Left lung (tissue), 10 donors: Measurements from ENCODE around the gene GGT6. TPM values are rescaled to one million over a fixed set of nuclear protein-coding genes. Genes with fewer than 3 reads are reported as not detected.

ENCODE experiments used
- ATAC-seq: fragments of 200-7000 bp; cut with Tn5 transposase; one replicate; pipeline ENCODE4 v1.9.1; 2020; ENCODE audit warnings: moderate library complexity
- DNase-seq, 4 donors: peaks; one replicate each; pipeline ENCODE4 v3.0.0-alpha.2; 2013 to 2020
- H3K27ac ChIP-seq, 2 donors: fragments of 200-600 bp; sonication (generic) in 1 of 2; one replicate each; pipeline versions ENCODE4 v1.5.0 to v1.8.0; 2020 to 2021
- H3K27me3 ChIP-seq, 2 donors: fragments of 200-600 bp; sonication (generic) in 1 of 2; one replicate each; pipeline versions ENCODE4 v1.5.0 to v1.8.0; 2020 to 2021
- H3K36me3 ChIP-seq, 2 donors: fragments of 200-600 bp; sonication (generic) in 1 of 2; one replicate each; pipeline versions ENCODE4 v1.5.0 to v1.8.0; 2020 to 2021
- H3K4me1 ChIP-seq, 2 donors: fragments of 200-600 bp; one replicate each; pipeline ENCODE4 v1.8.0; 2021
- H3K4me3 ChIP-seq, 2 donors: fragments of 200-600 bp; sonication (generic) in 1 of 2; one replicate each; pipeline versions ENCODE4 v1.5.0 to v1.8.0; 2020 to 2021; ENCODE audit warnings: mild to moderate bottlenecking in 1 of 2
- H3K9me3 ChIP-seq, 2 donors: fragments of 200-600 bp; sonication (generic) in 1 of 2; one replicate each; pipeline versions ENCODE4 v1.5.0 to v1.8.0; 2020 to 2021
- intact Hi-C, 2 donors: fragments of 100-400 bp; cut with DNase I; formaldehyde crosslinking; loops; one replicate each; pipeline versions ENCODE4 v1.11.2 to v1.14.2; 2022
- polyA plus RNA-seq, 6 donors: library from polyadenylated mRNA; unstranded; fragments of 120-200 nt; gene quantifications; one replicate each; pipeline ENCODE4 v1.2.1, GENCODE V29; 2013; ENCODE audit not compliant: insufficient read length in 6 of 6
- total RNA-seq, 2 donors: library from RNA; stranded (reverse); fragmentation: NEBNext Ultra II Directional; extraction: Animal tissue kit (Norgen Biotek cat#: 25700); gene quantifications; one replicate each; pipeline ENCODE4 v1.2.1, GENCODE V29; 2021
- TF ChIP-seq, protein P1 (sequence below), 2 donors: fragments of 200-600 bp; sonication (generic) in 1 of 2; IDR thresholded peaks; one replicate each; pipeline versions ENCODE4 v1.5.0 to v1.8.0; 2021; ENCODE audit warnings: antibody characterized with exemption in 2 of 2
- donor health status: DM: no; HTN: yes; CAD: no.
- donor health status: DM: no; HTN: no; CAD: no.

GGT6 gene
- total and polyA plus RNA-seq, 8 donors: 1.8 to 17.4 (median 6.4) TPM

DNA sequence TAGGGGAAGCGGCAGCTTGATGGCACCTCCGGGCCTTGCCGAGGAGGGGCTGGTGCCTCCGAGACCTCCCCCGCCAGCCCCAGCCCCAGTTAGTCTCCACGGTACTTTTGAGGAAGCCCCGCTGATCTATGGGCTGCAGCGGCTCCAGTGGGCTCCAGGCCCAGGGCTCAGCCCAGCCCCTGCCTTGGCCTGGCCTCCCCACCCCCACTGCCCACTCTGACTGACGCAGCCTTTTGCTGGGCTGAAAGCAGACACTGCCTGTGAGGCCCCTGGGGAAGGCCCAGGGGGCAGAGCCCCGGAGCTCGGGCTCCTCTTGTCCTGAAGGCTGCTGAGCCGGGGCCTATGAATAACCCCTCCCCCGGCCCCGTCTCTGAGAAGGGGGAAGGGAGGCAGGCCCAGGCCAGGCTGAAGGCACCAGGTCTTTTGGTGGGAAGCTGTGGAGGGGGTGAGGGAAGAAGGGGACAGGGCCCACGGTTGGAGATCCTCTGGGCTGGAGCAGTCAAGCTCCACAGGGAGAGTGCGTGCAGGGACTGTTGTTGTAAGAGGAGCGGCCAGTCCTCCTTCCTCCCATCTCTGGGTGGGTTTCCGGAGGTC lies 16.4 kb upstream of the GGT6 start:
- Histone ChIP-seq H3K9me3 (no peaks in the 10 kb centered on the region), H3K36me3 (no peaks in the 10 kb centered on the region), H3K27me3 (peaks cover 0 to 4% of the 10 kb centered on the region in 2 donors), H3K27ac (no peak overlapping the region), H3K4me1 (no peaks in the 10 kb centered on the region), H3K4me3 (no peak overlapping the region)
- DNase-seq (peak in 1 of 4 donors; percentile 86), ATAC-seq (no peak)
- intact Hi-C loops: no loop called here
- TF ChIP-seq, protein P1, sequence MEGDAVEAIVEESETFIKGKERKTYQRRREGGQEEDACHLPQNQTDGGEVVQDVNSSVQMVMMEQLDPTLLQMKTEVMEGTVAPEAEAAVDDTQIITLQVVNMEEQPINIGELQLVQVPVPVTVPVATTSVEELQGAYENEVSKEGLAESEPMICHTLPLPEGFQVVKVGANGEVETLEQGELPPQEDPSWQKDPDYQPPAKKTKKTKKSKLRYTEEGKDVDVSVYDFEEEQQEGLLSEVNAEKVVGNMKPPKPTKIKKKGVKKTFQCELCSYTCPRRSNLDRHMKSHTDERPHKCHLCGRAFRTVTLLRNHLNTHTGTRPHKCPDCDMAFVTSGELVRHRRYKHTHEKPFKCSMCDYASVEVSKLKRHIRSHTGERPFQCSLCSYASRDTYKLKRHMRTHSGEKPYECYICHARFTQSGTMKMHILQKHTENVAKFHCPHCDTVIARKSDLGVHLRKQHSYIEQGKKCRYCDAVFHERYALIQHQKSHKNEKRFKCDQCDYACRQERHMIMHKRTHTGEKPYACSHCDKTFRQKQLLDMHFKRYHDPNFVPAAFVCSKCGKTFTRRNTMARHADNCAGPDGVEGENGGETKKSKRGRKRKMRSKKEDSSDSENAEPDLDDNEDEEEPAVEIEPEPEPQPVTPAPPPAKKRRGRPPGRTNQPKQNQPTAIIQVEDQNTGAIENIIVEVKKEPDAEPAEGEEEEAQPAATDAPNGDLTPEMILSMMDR (IDR thresholded peaks at IDR 0.05): no peak

DNA sequence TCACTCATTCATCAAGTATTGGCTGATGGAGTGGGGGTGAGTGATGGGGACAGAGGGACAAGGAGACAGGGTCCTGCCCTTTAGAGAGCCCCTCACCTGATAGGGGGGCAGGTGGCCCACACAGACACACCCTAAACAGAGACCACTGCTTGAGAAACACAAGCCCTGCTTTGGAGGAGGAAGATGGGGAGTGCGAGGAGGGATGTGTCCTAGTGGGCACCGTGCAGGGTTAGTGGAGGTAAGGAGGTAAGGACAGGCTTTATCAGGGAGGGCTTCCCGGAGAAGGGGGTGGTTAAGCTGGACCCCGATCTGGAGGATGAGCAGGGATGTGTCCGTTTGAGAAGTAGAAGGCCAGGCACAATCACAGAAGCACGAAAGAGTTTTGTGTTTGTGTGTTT lies 15.8 kb upstream of the GGT6 start:
- Histone ChIP-seq H3K27ac (no peak overlapping the region), H3K4me3 (no peak overlapping the region), H3K9me3 (no peaks in the 10 kb centered on the region), H3K4me1 (no peaks in the 10 kb centered on the region), H3K36me3 (no peaks in the 10 kb centered on the region), H3K27me3 (no peaks in the 10 kb centered on the region)
- TF ChIP-seq, protein P1 (IDR thresholded peaks at IDR 0.05): no peak
- DNase-seq (no peak), ATAC-seq (no peak)
- intact Hi-C loops: no loop called here

DNA sequence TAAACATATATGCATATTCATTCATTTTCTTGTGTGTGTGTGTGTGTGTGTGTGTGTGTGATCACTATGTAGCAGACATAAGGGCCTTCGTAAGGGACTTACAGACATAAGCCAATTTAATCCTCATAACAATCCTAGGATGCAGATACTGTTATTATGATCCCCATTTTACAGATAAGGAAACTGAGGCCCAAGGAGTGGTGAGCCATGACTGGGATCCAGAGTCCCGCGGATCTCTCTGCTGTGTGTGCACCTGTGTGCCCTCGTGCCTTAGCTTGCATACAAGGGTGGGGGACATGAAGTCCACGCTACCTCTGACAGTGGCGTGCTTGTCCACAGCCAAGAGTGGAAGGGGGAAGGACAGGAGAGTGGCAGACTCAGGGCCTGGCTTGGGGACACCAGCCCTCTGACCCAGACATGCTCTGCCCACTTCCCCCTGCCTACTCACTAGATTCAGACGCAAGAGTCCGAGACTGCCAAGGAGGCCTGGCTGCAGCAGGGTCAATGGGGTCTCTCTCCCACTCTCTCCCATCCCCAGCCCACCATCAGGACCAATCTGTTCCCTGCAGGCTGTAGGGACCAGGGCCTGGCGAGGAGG lies 14.2 kb upstream of the GGT6 start:
- ATAC-seq (no peak), DNase-seq (no peak)
- Histone ChIP-seq H3K9me3 (no peaks in the 10 kb centered on the region), H3K4me1 (no peaks in the 10 kb centered on the region), H3K27ac (no peak overlapping the region), H3K4me3 (no peak overlapping the region), H3K36me3 (no peaks in the 10 kb centered on the region), H3K27me3 (no peaks in the 10 kb centered on the region)
- intact Hi-C loops: no loop called here
- TF ChIP-seq, protein P1 (IDR thresholded peaks at IDR 0.05): no peak

DNA sequence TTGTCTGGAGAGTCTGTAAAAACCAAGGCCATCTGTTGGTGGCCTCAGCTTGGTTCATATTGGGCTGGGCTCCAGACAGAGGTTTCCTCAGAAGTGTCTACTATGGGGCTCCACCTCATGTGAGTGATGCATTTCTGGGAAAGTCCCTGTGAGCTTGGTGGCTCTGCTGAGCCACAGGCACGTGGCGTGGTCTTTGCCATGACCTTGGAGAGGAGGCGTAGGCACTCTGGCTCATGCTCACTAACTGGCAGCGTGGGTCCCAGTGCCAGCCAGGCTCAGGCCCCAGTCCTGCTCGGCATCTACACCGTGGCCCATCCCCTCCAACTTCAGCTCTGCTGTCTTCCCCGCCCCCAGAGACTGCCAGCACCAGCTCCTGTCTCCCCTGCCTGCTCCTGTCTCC lies 13.3 kb upstream of the GGT6 start:
- Histone ChIP-seq H3K27me3 (no peaks in the 10 kb centered on the region), H3K4me3 (no peak overlapping the region), H3K4me1 (no peaks in the 10 kb centered on the region), H3K27ac (no peak overlapping the region), H3K9me3 (no peaks in the 10 kb centered on the region), H3K36me3 (no peaks in the 10 kb centered on the region)
- intact Hi-C loops: no loop called here
- peak; percentile 22 for ATAC-seq
- DNase-seq: no peak
- TF ChIP-seq, protein P1 (IDR thresholded peaks at IDR 0.05): no peak

DNA sequence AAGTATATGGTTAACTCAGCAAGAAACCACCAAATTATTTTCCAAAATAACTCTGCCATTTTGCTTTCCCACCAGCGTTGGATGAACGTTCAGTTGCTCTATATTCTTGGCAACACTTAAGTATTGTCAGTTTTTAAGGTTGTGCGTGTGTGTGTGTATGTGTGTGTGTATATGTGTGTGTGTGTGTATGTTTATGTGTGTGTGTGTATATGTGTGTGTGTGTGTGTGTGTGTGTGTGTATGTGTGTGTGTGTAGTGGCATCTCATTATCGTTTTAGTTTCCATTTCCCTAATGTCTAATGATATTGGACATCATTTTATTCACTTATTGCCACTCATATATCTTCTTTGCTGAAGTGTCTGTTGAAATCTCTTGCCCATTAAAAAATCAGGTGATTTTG lies 12.7 kb upstream of the GGT6 start:
- H3K9me3 ChIP-seq: no peaks in the 10 kb centered on the region
- ATAC-seq: no peak
- H3K27ac ChIP-seq: no peak overlapping the region
- H3K27me3 ChIP-seq: no peaks in the 10 kb centered on the region
- H3K36me3 ChIP-seq: no peaks in the 10 kb centered on the region
- no peaks in the 10 kb centered on the region for H3K4me1 ChIP-seq
- DNase-seq: no peak
- no peak overlapping the region for H3K4me3 ChIP-seq
- intact Hi-C loops: no loop called here
- TF ChIP-seq, protein P1 (IDR thresholded peaks at IDR 0.05): no peak
